22Rv1 (cell line): ENCODE data around the gene GCLC.

ENCODE experiments used
- CTCF ChIP-seq: fragments of 450-650 bp; IDR thresholded peaks from 2 replicates; pipeline ENCODE4 v1.5.1; 2017; ENCODE audit warnings: mild to moderate bottlenecking
- ZFX ChIP-seq: fragments of 450-650 bp; IDR thresholded peaks from 2 replicates; pipeline ENCODE4 v1.6.1; 2017; ENCODE audit warnings: antibody characterized with exemption, borderline replicate concordance

- no peak for TF ChIP-seq CTCF
- no peak for TF ChIP-seq ZFX
Measured at GRCh38 chr6:53455678-53456077, 89.2 kb downstream of the GCLC start.
